Neural progenitor cell (in vitro differentiated cells): Measurements from ENCODE around the gene THOC2.

Experiments used
- CTCF ChIP-seq: fragments of 200-600 bp; sonication (generic); IDR thresholded peaks from 2 replicates; pipeline ENCODE4 v1.5.1; 2017; ENCODE audit warnings: antibody characterized with exemption, mild to moderate bottlenecking
- EZH2 ChIP-seq: fragments of 200-600 bp; sonication (generic); IDR thresholded peaks from 2 replicates; pipeline ENCODE4 v1.6.1; 2017; ENCODE audit warnings: antibody characterized with exemption, mild to moderate bottlenecking, moderate library complexity

GRCh38 chrX:123755107-123755506, 22.3 kb upstream of the THOC2 start:
- TF ChIP-seq CTCF (no peak), EZH2 (no peak)
